ENCODE results near the gene ETV2.
"Not testable (repeated sequence)": the region's sequence is repeated elsewhere in the genome, so short reads cannot be mapped to it uniquely, and the experiment has no call there.

Gene ETV2

DNA sequence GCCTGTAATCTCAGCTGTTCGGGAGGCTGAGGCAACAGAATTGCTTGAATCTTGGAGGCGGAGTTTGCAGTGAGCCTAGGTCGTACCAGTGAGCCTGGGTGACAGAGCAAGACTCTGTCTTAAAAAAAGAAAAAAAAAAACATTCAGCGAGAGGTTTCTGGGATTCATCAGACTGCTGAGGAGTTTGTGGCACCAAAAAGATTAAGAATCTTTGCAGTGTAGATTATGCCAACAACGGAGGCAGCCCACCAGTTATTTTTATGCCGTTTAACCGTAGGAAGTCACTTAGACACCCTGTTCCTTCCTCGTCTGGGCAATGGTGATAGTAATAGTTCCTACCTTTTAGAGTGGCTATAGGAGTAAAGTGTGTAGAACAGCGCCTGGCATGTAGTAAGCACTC is 9.0 kb downstream of the ETV2 start:
- FAIRE-seq (no peak), DNase-seq (ENCODE audit: insufficient read length, low spot score) (no peak)
- TF ChIP-seq SPI1 (IDR thresholded peaks at IDR 0.05; ENCODE audit: low read depth, low read length) = no peak
- TF ChIP-seq PAX5 (IDR thresholded peaks at IDR 0.05; ENCODE audit: insufficient read depth, low read length, severe bottlenecking) = no peak
- no peak for TF ChIP-seq TAF1 (IDR thresholded peaks at IDR 0.05; ENCODE audit: low read depth, low read length)
- TF ChIP-seq POLR2AphosphoS5 (IDR thresholded peaks at IDR 0.05; ENCODE audit: low read depth, low read length) = no peak
- no peak for TF ChIP-seq POU2F2 (IDR thresholded peaks at IDR 0.05; ENCODE audit: low read depth, low read length)
- no peak for TF ChIP-seq POLR2A (IDR thresholded peaks at IDR 0.05; ENCODE audit: low read depth, low read length)

- not testable (repeated sequence) for FAIRE-seq; DNase-seq (ENCODE audit: insufficient read length, low spot score)
Observed at GRCh38 chr19:35654828-35655227, 13.3 kb downstream of the ETV2 start.

DNA sequence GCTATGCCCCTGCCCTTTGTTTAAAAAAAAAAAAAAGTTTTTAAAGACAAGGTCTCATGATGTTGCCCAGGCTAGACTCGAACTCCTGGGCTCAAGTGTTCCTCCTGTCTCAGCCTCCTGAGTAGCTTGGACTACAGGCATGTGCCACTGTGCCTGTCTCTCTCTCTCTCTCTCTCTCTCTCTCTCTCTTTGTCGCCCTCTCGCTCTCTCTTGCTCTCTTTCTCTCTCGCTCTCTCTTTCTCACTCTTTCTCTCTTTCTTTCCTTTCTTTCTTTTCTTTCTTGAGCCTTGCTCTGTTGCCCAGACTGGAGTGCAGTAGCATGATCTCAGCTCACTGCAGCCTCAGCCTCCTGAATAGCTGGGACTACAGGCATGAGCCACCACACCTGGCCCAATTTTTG is 14.1 kb downstream of the ETV2 start:
- DNase-seq (ENCODE audit: insufficient read length, low spot score) = no peak
- no peak for FAIRE-seq
- TF ChIP-seq TAF1 (IDR thresholded peaks at IDR 0.05; ENCODE audit: low read depth, low read length) (no peak), PAX5 (IDR thresholded peaks at IDR 0.05; ENCODE audit: insufficient read depth, low read length, severe bottlenecking) (no peak), SPI1 (IDR thresholded peaks at IDR 0.05; ENCODE audit: low read depth, low read length) (no peak), POLR2AphosphoS5 (IDR thresholded peaks at IDR 0.05; ENCODE audit: low read depth, low read length) (no peak), POU2F2 (IDR thresholded peaks at IDR 0.05; ENCODE audit: low read depth, low read length) (no peak), POLR2A (IDR thresholded peaks at IDR 0.05; ENCODE audit: low read depth, low read length) (no peak)

GRCh38 chr19:35656700-35657099 is 15.2 kb downstream of the ETV2 start:
- TF ChIP-seq POLR2AphosphoS5 (IDR thresholded peaks at IDR 0.05; ENCODE audit: low read depth, low read length) = no peak
- FAIRE-seq (no peak), DNase-seq (ENCODE audit: insufficient read length, low spot score) (no peak)

- FAIRE-seq = no peak
- no peak for DNase-seq (ENCODE audit: insufficient read length, low spot score)
Observed at GRCh38 chr19:35657904-35658700, 16.6 kb downstream of the ETV2 start.

DNA sequence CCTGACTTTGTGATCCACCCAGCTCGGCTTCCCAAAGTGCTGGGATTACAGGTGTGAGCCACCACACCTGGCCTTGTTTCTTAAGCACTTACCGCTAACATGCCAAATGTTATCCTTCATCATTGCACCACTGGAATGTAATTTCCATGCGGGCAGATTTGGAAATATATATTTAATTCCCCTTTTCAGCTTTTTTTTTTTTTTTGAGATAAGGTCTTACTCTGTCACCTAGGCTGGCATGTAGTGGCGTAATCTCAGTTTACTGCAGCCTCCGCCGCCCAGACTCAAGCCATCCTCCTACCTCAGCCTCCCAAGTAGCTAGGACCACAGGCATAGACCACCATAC is 20.4 kb downstream of the ETV2 start:
- DNase-seq (ENCODE audit: insufficient read length, low spot score) = no peak
- TF ChIP-seq SPI1 (IDR thresholded peaks at IDR 0.05; ENCODE audit: low read depth, low read length) = no peak
- no peak for TF ChIP-seq POLR2A (IDR thresholded peaks at IDR 0.05; ENCODE audit: low read depth, low read length)
- no peak for TF ChIP-seq TAF1 (IDR thresholded peaks at IDR 0.05; ENCODE audit: low read depth, low read length)
- no peak for TF ChIP-seq POLR2AphosphoS5 (IDR thresholded peaks at IDR 0.05; ENCODE audit: low read depth, low read length)
- TF ChIP-seq POU2F2 (IDR thresholded peaks at IDR 0.05; ENCODE audit: low read depth, low read length) = no peak
- TF ChIP-seq PAX5 (IDR thresholded peaks at IDR 0.05; ENCODE audit: insufficient read depth, low read length, severe bottlenecking) = no peak
- no peak for FAIRE-seq

More at GRCh38 chr19:35657904-35658700, 16.6 kb downstream of the ETV2 start:
- TF ChIP-seq POLR2A (IDR thresholded peaks at IDR 0.05; ENCODE audit: low read depth, low read length) (no peak), PAX5 (IDR thresholded peaks at IDR 0.05; ENCODE audit: insufficient read depth, low read length, severe bottlenecking) (no peak), POU2F2 (IDR thresholded peaks at IDR 0.05; ENCODE audit: low read depth, low read length) (no peak), SPI1 (IDR thresholded peaks at IDR 0.05; ENCODE audit: low read depth, low read length) (no peak), POLR2AphosphoS5 (IDR thresholded peaks at IDR 0.05; ENCODE audit: low read depth, low read length) (no peak)

- FAIRE-seq (no peak), DNase-seq (ENCODE audit: insufficient read length, low spot score) (no peak)
Observed at GRCh38 chr19:35663981-35664380, 22.4 kb downstream of the ETV2 start.

DNA sequence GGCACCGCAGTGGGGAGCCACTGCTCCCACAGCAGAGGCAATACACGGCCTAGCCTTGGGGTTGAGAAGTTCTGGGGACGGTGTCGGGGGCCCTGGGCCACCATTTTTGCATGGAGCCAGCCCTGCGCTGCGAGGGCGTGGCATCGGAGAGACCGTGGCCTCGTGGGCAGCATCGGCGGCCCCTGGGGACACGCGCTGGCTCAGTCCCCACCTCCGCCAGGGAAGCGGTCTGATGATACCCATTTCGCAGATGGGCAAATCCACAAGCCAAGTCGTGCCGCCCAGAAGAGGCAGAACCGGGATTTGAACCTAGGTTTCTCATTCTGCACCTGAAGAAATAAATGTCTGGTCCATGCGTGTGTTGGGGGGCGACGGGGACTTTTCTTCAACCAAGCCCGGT is 23.6 kb downstream of the ETV2 start:
- TF ChIP-seq POU2F2 (IDR thresholded peaks at IDR 0.05; ENCODE audit: low read depth, low read length) (no peak), PAX5 (IDR thresholded peaks at IDR 0.05; ENCODE audit: insufficient read depth, low read length, severe bottlenecking) (no peak), TAF1 (IDR thresholded peaks at IDR 0.05; ENCODE audit: low read depth, low read length) (no peak), POLR2A (IDR thresholded peaks at IDR 0.05; ENCODE audit: low read depth, low read length) (no peak)
- DNase-seq (ENCODE audit: insufficient read length, low spot score) = no peak
- no peak for FAIRE-seq

More at GRCh38 chr19:35663981-35664380, 22.4 kb downstream of the ETV2 start:
- TF ChIP-seq TAF1 (IDR thresholded peaks at IDR 0.05; ENCODE audit: low read depth, low read length) = no peak
- TF ChIP-seq POU2F2 (IDR thresholded peaks at IDR 0.05; ENCODE audit: low read depth, low read length) = no peak
- no peak for TF ChIP-seq SPI1 (IDR thresholded peaks at IDR 0.05; ENCODE audit: low read depth, low read length)
- TF ChIP-seq POLR2AphosphoS5 (IDR thresholded peaks at IDR 0.05; ENCODE audit: low read depth, low read length) = no peak

DNA sequence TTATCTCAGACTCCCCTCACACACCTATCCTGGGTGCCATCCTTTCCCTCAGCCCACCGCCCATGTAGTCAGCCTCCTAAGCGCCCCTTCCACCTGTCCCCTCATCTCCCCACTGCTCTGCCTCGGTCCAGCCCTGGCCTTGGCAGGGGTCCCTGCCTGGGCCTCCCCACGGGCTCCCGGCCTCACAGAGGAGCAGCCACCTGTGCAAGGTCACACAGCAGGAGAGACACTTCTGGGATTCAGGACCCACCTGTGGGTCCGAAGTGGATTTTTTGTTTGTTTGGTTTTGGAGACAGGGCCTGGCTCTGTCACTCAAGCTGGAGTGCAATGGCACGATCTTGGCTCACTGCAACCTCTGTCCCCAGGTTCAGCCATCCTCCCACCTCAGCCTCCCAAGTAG is 24.1 kb downstream of the ETV2 start:
- no peak for FAIRE-seq
- DNase-seq (ENCODE audit: insufficient read length, low spot score) = no peak
- no peak for TF ChIP-seq PAX5 (IDR thresholded peaks at IDR 0.05; ENCODE audit: insufficient read depth, low read length, severe bottlenecking)
- TF ChIP-seq TAF1 (IDR thresholded peaks at IDR 0.05; ENCODE audit: low read depth, low read length) = no peak
- no peak for TF ChIP-seq POLR2AphosphoS5 (IDR thresholded peaks at IDR 0.05; ENCODE audit: low read depth, low read length)
- TF ChIP-seq POU2F2 (IDR thresholded peaks at IDR 0.05; ENCODE audit: low read depth, low read length) = no peak
- TF ChIP-seq SPI1 (IDR thresholded peaks at IDR 0.05; ENCODE audit: low read depth, low read length) = no peak
- TF ChIP-seq POLR2A (IDR thresholded peaks at IDR 0.05; ENCODE audit: low read depth, low read length) = no peak

DNA sequence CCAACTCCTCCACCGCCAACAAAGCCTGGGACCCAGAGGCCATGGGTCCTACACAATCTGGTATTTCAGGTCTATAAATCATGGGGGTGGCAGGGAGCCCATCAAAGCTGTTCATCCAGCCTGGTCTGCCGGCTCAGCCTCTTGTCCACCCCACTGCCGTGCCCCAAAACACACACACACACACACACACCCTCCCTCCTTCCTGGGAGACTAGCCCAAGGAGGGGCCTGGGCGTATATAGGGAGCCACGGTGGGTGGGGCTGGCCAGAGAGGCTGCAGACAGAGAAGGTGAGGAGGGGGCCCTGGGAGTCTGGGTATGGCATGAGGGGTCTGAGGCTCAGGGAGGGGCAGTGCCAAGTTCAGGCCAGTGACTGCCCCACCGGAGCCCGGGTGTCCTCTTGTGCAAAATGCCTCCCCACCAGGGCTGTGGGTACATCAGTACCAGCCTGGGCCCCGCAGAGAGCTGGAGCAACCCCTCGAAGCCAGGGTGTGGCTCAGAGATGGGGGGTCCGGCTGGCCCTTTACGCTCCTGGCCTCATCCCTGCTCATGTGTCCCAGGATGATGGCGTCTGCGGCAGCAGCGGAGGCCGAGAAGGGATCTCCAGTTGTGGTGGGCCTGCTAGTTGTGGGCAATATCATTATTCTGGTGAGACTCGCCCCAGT is 24.8 kb downstream of the ETV2 start, which contains the start of gene UPK1A:
UPK1A (plus strand) TSS at position 267 of the 663 bp plus-strand sequence; CDS start at position 563, 296 bp downstream.
- FAIRE-seq (no peak), DNase-seq (ENCODE audit: insufficient read length, low spot score) (no peak)
- no peak for TF ChIP-seq TAF1 (IDR thresholded peaks at IDR 0.05; ENCODE audit: low read depth, low read length)
- no peak for TF ChIP-seq POLR2AphosphoS5 (IDR thresholded peaks at IDR 0.05; ENCODE audit: low read depth, low read length)
- TF ChIP-seq POU2F2 (IDR thresholded peaks at IDR 0.05; ENCODE audit: low read depth, low read length) = no peak
- no peak for TF ChIP-seq SPI1 (IDR thresholded peaks at IDR 0.05; ENCODE audit: low read depth, low read length)
- TF ChIP-seq POLR2A (IDR thresholded peaks at IDR 0.05; ENCODE audit: low read depth, low read length) = no peak
- TF ChIP-seq PAX5 (IDR thresholded peaks at IDR 0.05; ENCODE audit: insufficient read depth, low read length, severe bottlenecking) = no peak
